Common myeloid progenitor, CD34-positive (primary cell): ENCODE results near the gene KIF12.

Source experiments
- CTCF ChIA-PET: fragments of 350-600 bp; sonication (Branson Sonifier 250); formaldehyde crosslinking; loops from one replicate; lab custom pipeline; 2021; ENCODE audit warnings: antibody characterized with exemption; lab: Charles Lee
- POLR2A ChIA-PET: fragments of 350-600 bp; sonication (Branson Sonifier 250); formaldehyde crosslinking; loops from one replicate; lab custom pipeline; 2021; ENCODE audit warnings: antibody characterized with exemption; lab: Charles Lee
- DNase-seq, 3 donors: peaks; one replicate each; pipeline versions ENCODE4 v3.0.0 to v3.0.0-alpha.2; 2013
- H3K27ac ChIP-seq, 2 experiments: 1 replicate in 1 of 2; 2 replicates in 1 of 2; pipeline ENCODE4 v1.7.0; 2013; ENCODE audit warnings: inconsistent platforms in 2 of 2, low read length in 2 of 2, mild to moderate bottlenecking in 2 of 2, low read depth in 1 of 2, moderate library complexity in 1 of 2; ENCODE audit not compliant: severe bottlenecking in 2 of 2, insufficient read depth in 1 of 2, poor library complexity in 1 of 2
- H3K27me3 ChIP-seq, 5 experiments: replicated peaks in 2 of 5; 1 replicate in 3 of 5; 2 replicates in 2 of 5; pipeline versions ENCODE4 v1.6.1 to v1.7.0; 2013; ENCODE audit warnings: low read length in 4 of 5, mild to moderate bottlenecking in 2 of 5, moderate library complexity in 2 of 5, inconsistent platforms in 1 of 5; ENCODE audit not compliant: insufficient read depth in 5 of 5, control insufficient read depth in 4 of 5
- H3K36me3 ChIP-seq, 4 experiments: 1 replicate in 2 of 4; 2 replicates in 2 of 4; pipeline versions ENCODE4 v1.6.1 to v1.7.0; 2013; ENCODE audit warnings: low read length in 3 of 4, control low read depth in 1 of 4, mild to moderate bottlenecking in 1 of 4; ENCODE audit not compliant: control insufficient read depth in 4 of 4, insufficient read depth in 4 of 4
- H3K4me1 ChIP-seq, 4 experiments: 1 replicate in 3 of 4; 2 replicates in 1 of 4; pipeline versions ENCODE4 v1.6.1 to v1.7.1; 2013; ENCODE audit warnings: low read length in 3 of 4, mild to moderate bottlenecking in 3 of 4, control low read depth in 1 of 4, inconsistent platforms in 1 of 4, moderate library complexity in 1 of 4; ENCODE audit not compliant: control insufficient read depth in 4 of 4, insufficient read depth in 4 of 4; ENCODE audit errors: control extremely low read depth in 1 of 4
- H3K4me3 ChIP-seq, 7 experiments: 1 replicate in 4 of 7; 2 replicates in 3 of 7; pipeline versions ENCODE4 v1.5.1 to v1.7.0; 2013; ENCODE audit warnings: mild to moderate bottlenecking in 7 of 7, low read length in 6 of 7, moderate library complexity in 6 of 7, inconsistent platforms in 2 of 7, low read depth in 2 of 7, control low read depth in 1 of 7; ENCODE audit not compliant: insufficient read depth in 4 of 7, control insufficient read depth in 1 of 7; ENCODE audit errors: extremely low read depth in 1 of 7
- H3K9me3 ChIP-seq, 5 experiments: 1 replicate in 4 of 5; 2 replicates in 1 of 5; pipeline versions ENCODE4 v1.6.1 to v1.7.1; 2013; ENCODE audit warnings: low read length in 4 of 5, mild to moderate bottlenecking in 2 of 5, inconsistent platforms in 1 of 5, low read depth in 1 of 5, moderate library complexity in 1 of 5; ENCODE audit not compliant: control insufficient read depth in 4 of 5, insufficient read depth in 2 of 5; ENCODE audit errors: control extremely low read depth in 1 of 5
- WGBS: methylation state at CpG from one replicate; pipeline ENCODE4 v1.1.5; 2013; ENCODE audit not compliant: insufficient coverage; 5-methylcytosine and 5-hydroxymethylcytosine counted together

KIF12 gene

DNA sequence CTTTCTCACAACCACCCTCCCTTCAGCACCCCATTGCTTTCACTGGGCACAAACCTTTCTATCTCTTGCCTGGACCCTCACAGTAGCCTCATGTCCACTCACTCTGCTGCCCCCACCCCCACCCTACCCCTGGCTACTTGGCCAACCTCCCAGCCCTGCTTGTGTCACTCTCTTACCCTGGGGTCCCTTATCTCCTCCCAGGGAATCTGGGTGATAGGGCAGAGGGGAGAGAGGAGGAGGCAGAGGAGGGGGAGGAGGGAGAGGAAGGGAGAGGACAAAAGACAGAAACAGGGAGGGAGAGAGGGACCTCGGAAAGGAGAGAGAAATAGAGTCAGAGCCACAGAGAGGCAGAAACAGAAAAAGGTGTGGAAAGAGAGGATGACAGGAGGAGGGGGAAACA, 25.0 kb upstream of the KIF12 start:
- WGBS: 94% methylated on average over 1 of the region's 1 CpG
- Histone ChIP-seq H3K4me1 (no peaks in the 10 kb centered on the region), H3K36me3 (no peaks in the 10 kb centered on the region), H3K4me3 (no peak overlapping the region), H3K27me3 (peaks cover 0 to 7% (median 5%) of the 10 kb centered on the region in 5 experiments), H3K27ac (no peak overlapping the region), H3K9me3 (peaks cover 0 to 15% (median 6%) of the 10 kb centered on the region in 5 experiments)
- ChIA-PET CTCF (interaction anchor here (1.0 to 1.5 kb wide), 2 partner anchors 14 to 16 kb away, joined by 3 to 5 read pairs; no protein-coding TSS in a partner anchor), POLR2A (no interaction called here)
- DNase-seq: no peak

DNA sequence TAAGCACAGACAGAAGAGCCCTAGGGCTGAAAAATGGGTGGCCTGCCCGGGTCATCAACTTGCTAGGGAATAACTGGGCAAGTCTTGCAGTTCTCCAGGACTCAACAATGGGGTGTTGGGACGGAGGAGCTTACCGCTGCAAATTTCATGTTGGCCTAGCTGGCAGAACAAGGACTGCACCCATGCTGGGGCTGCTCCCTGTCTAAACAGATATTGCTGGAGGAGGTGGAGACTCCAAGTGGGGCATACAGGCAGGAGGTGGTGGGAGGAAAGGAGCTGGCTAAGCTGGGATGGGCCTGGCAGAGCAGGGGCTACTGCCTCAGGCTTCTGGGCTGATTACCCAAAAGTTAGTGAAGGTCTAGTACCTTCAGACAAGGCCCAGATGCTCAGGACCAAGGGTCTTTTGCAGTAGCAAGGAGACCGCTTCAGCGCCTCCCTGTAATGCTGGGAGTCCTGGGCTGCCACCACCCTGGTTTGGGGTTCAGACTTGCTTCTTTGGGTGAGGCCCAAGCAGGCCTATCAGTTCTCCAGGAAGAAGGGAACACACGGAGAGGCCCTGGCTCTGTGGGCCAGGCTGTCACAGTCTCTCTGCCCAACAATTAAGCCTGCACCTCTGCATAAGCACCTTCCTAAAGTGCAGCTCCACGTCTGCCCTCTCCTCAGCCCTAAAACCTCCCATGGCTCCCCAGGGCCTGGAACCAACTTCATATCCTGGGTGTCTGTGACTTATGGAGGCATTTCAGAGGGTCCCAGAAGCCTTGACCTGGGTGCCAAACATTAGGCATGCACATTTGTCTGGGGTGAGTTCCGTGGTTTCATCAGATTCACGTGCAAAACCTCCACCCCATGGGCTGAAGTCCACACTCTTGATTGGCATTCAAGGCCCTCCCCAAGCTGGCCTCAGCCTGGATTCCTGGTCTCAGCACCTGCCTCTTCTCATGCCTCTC, 24.2 kb upstream of the KIF12 start:
- peaks cover 0 to 14% (median 6%) of the 10 kb centered on the region in 5 experiments for H3K9me3 ChIP-seq
- ChIA-PET POLR2A (interaction anchor here (0.6 kb wide), 1 partner anchor 328 kb away, joined by 3 read pairs; no protein-coding TSS in a partner anchor), CTCF (interaction anchor here (1.0 to 1.5 kb wide), 4 partner anchors 10 to 17 kb away, joined by 3 to 5 read pairs (median 4); no protein-coding TSS in a partner anchor)
- peaks cover 0 to 14% (median 8%) of the 10 kb centered on the region in 5 experiments for H3K27me3 ChIP-seq
- no peaks in the 10 kb centered on the region for H3K36me3 ChIP-seq
- H3K4me3 ChIP-seq: no peak overlapping the region
- H3K4me1 ChIP-seq: no peaks in the 10 kb centered on the region
- no peak overlapping the region for H3K27ac ChIP-seq
- 96% methylated on average over 8 of the region's 9 CpGs for WGBS
- no peak for DNase-seq

DNA sequence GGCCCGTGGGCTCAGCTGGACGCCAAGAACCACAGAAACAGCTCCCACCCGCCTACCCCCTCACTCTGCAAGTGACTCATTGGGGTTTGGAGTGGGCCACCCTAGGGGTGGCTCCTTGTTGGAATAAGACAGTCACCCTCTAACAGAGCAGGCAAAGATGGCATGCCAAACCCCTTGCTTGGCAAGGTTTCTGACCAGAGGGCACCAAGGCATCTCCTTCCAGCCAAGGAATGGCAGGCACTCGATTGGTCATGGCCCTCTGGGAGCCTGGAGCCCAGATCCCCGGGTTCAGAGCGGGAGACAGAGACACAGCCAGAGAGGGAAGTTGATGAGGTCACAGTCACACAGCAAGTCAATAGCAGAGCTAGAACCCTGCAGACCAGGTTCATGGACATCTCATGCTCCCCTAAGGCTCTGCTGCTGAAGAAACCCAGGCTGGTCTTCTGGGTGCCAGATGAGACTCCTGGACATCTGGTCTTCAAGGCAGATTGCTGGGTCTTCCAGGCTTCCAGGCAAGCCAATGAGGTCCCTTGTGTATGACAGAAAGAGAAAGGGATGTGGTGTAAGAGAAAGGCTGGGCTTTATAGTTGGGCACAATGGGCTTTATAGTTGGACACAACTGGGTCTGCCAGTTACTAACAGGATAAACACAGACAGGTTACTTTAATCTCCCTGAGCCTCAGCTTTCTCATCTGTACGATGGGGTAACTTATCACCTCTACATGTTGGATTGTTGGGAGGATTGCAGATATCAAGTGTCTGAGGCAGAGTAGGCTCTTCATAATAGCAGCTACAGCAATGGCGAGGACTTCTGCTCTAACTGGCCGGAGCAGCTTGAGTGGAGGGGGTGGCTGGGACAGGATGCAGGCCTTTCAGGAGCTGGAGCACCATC, 23.3 kb upstream of the KIF12 start:
- Histone ChIP-seq H3K9me3 (peaks cover 0 to 6% (median under 1%) of the 10 kb centered on the region in 5 experiments), H3K27me3 (peaks cover 0 to 21% (median 9%) of the 10 kb centered on the region in 5 experiments), H3K27ac (no peak overlapping the region), H3K4me3 (no peak overlapping the region), H3K36me3 (no peaks in the 10 kb centered on the region), H3K4me1 (no peaks in the 10 kb centered on the region)
- no peak for DNase-seq
- ChIA-PET CTCF (interaction anchor here (1.2 to 1.5 kb wide), 4 partner anchors 9 to 16 kb away, joined by 4 to 5 read pairs (median 5); no protein-coding TSS in a partner anchor), POLR2A (interaction anchor here (0.6 kb wide), 1 partner anchor 329 kb away, joined by 3 read pairs; no protein-coding TSS in a partner anchor)
- WGBS: 96% methylated on average over 7 of the region's 9 CpGs

DNA sequence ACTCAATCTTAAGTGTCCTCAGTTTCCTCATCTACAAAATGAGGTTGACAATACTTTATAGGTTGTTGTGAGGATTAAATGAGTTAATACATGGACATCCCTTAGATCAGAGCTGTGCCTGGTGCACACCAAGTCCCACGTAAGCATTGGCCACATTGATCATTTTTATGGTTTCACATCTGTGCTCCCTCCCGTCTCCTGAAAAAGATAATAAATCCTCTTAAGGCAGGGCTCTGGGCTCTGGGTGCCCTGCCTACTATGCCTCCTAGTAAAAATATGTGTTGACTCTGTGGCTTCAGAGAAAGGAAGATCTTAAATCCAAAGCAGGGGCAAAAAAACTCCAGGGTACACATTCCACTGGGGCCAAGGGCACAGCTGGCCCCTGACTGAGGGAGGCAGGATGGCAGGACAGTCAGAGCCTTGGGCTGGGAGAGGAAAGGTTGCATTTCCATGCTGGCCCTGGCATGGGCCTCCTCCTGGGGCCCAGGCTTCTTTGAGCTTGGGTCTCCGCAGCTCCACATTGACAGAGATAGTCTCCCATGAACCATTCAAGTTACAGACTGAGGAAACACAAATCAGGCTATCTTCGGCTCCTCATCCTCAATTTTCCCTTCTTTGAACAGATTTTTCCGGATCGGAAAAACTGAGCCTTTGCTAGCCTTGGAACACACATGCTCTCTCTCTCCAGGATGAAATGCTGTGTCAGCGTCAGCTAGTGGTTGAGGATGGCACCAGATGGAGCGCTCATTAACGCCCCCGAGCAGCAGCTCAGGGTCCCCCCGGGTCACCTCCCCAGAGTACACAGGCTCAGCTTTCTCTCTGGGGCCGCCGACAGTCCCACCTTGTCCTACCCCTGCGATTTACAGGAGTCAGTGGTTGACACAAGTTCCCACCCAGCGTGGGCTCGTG, 22.4 kb upstream of the KIF12 start:
- H3K4me1 ChIP-seq: no peaks in the 10 kb centered on the region
- peaks cover 0 to 20% (median 9%) of the 10 kb centered on the region in 5 experiments for H3K27me3 ChIP-seq
- 92% methylated on average over 15 of the region's 16 CpGs for WGBS
- ChIA-PET POLR2A (no interaction called here), CTCF (interaction anchor here (1.0 to 1.4 kb wide), 4 partner anchors 9 to 13 kb away, joined by 3 to 5 read pairs (median 4); no protein-coding TSS in a partner anchor)
- no peaks in the 10 kb centered on the region for H3K9me3 ChIP-seq
- no peaks in the 10 kb centered on the region for H3K36me3 ChIP-seq
- DNase-seq: no peak
- no peak overlapping the region for H3K4me3 ChIP-seq
- H3K27ac ChIP-seq: no peak overlapping the region

DNA sequence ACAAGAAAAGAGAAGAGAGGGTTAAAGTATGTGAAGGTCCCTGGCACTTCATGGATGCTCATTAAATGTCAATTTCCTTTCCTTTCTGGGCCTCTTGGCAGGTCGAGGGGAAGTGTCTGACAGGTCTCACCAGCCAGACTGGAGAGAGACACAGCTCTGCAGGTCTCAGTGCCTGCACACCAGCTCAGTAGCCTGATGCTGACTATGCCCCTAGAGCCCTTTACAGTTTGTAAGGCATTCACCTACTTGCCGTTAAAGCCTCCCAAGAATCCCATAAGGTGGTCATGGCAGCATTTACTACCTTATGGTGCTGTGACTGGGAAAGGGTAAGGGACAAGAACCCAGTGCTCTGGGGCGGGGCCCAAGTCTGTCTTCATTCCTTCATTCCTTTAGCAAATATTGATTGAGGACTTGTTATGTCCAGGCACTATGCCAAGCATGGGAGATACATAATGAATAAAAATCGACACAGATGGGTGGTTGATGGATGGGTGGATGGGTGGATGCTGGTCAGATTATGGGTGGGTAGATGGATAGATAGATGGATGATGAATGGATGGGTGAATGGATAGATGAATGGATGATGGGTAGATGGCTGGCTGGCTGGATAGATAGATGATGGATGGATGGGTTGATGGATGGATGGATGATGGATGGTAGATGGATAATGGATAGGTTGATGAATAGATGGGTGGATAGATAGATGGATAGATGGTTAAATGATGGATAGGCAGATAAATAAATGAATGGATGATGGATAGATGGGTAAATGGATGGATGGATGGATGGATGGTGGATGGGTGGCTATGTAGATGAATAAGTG, 21.3 kb upstream of the KIF12 start:
- H3K4me3 ChIP-seq: no peak overlapping the region
- H3K9me3 ChIP-seq: no peaks in the 10 kb centered on the region
- no peaks in the 10 kb centered on the region for H3K36me3 ChIP-seq
- WGBS: 50% methylated on average over 2 of the region's 4 CpGs
- no peak for DNase-seq
- H3K27me3 ChIP-seq: peaks cover 0 to 26% (median 9%) of the 10 kb centered on the region in 5 experiments
- no peaks in the 10 kb centered on the region for H3K4me1 ChIP-seq
- ChIA-PET POLR2A (no interaction called here), CTCF (interaction anchor here (1.0 to 1.6 kb wide), 4 partner anchors 9 to 37 kb away, joined by 3 to 5 read pairs (median 4); no protein-coding TSS in a partner anchor)
- no peak overlapping the region for H3K27ac ChIP-seq
